OCI-LY3 (cell line): Measurements from ENCODE around the gene PIK3C3.

Experiments used
- H2AFZ ChIP-seq: fragments of 200-600, 300-600 bp; shearing (Covaris generic); 2 replicates; pipeline ENCODE4 v1.6.0; 2014; ENCODE audit warnings: antibody characterized with exemption, low read depth, low read length
- H3K27ac ChIP-seq: fragments of 200-600, 300-600 bp; sonication (generic); 2 replicates; pipeline ENCODE4 v1.5.1; 2014; ENCODE audit warnings: mild to moderate bottlenecking, low read length, moderate library complexity, mixed read lengths
- H3K27me3 ChIP-seq: fragments of 200-600, 300-600 bp; sonication (generic); 2 replicates; pipeline ENCODE4 v1.6.1; 2014; ENCODE audit warnings: low read depth, low read length, mixed read lengths
- H3K36me3 ChIP-seq: fragments of 200-600, 300-600 bp; sonication (generic); replicated peaks from 2 replicates; pipeline ENCODE3; 2014; ENCODE audit warnings: low read depth, low read length, mixed read lengths
- H3K4me1 ChIP-seq: fragments of 300-600, 200-600 bp; sonication (generic); 2 replicates; pipeline ENCODE4 v1.6.1; 2014; ENCODE audit warnings: low read length, mixed read lengths
- H3K4me2 ChIP-seq: fragments of 200-600, 300-600 bp; sonication (generic); 2 replicates; pipeline ENCODE4 v1.6.1; 2014; ENCODE audit warnings: low read length, mixed read lengths
- H3K4me3 ChIP-seq: fragments of 300-600, 200-600 bp; sonication (generic); 2 replicates; pipeline ENCODE4 v1.5.1; 2014; ENCODE audit warnings: antibody characterized with exemption, mild to moderate bottlenecking, low read length, moderate library complexity
- H3K79me2 ChIP-seq: fragments of 300-600, 200-600 bp; shearing (Covaris generic); 2 replicates; pipeline ENCODE4 v1.6.1; 2014; ENCODE audit warnings: mild to moderate bottlenecking, low read length, mixed read lengths
- H3K9ac ChIP-seq: fragments of 300-600, 200-600 bp; shearing (Covaris generic); 2 replicates; pipeline ENCODE4 v1.6.0; 2014; ENCODE audit warnings: mild to moderate bottlenecking, low read length, moderate library complexity
- H3K9me3 ChIP-seq: fragments of 200-600, 300-600 bp; shearing (Covaris generic); 2 replicates; pipeline ENCODE4 v1.6.1; 2014; ENCODE audit warnings: low read length, mixed read lengths; ENCODE audit not compliant: insufficient read depth
- H4K20me1 ChIP-seq: fragments of 200-600, 300-600 bp; sonication (generic); 2 replicates; pipeline ENCODE4 v1.6.1; 2016; ENCODE audit warnings: low read length, mixed read lengths; ENCODE audit not compliant: insufficient read depth
- CTCF ChIP-seq: fragments of 200-600, 300-600 bp; sonication (generic); IDR thresholded peaks from 2 replicates; pipeline ENCODE4 v1.5.1; 2014; ENCODE audit warnings: antibody characterized with exemption, low read length, low read depth
- EZH2phosphoT487 ChIP-seq: fragments of 200-600 bp; shearing (Covaris generic); IDR thresholded peaks from 2 replicates; pipeline ENCODE4 v1.6.1; 2018; ENCODE audit warnings: antibody characterized with exemption, mixed run types, low read depth

PIK3C3 gene

GRCh38 chr18:41969881-41970280, 14.8 kb downstream of the PIK3C3 start:
- peaks cover 10% of the 10 kb centered on the region; the same call in 1 of the 2 replicates for H3K79me2 ChIP-seq
- H3K27ac ChIP-seq = no peak overlapping the region
- H4K20me1 ChIP-seq = peaks cover 10% of the 10 kb centered on the region; the same call in 1 of the 2 replicates
- H2AFZ ChIP-seq = no peak overlapping the region
- H3K4me3 ChIP-seq = no peak overlapping the region
- TF ChIP-seq EZH2phosphoT487 (no peak), CTCF (no peak)
- no peaks in the 10 kb centered on the region for H3K27me3 ChIP-seq
- peaks cover 7% of the 10 kb centered on the region for H3K4me1 ChIP-seq
- H3K9ac ChIP-seq = no peak overlapping the region
- no peaks in the 10 kb centered on the region for H3K9me3 ChIP-seq
- H3K36me3 ChIP-seq = peaks cover 41% of the 10 kb centered on the region
- H3K4me2 ChIP-seq = no peak overlapping the region

DNA sequence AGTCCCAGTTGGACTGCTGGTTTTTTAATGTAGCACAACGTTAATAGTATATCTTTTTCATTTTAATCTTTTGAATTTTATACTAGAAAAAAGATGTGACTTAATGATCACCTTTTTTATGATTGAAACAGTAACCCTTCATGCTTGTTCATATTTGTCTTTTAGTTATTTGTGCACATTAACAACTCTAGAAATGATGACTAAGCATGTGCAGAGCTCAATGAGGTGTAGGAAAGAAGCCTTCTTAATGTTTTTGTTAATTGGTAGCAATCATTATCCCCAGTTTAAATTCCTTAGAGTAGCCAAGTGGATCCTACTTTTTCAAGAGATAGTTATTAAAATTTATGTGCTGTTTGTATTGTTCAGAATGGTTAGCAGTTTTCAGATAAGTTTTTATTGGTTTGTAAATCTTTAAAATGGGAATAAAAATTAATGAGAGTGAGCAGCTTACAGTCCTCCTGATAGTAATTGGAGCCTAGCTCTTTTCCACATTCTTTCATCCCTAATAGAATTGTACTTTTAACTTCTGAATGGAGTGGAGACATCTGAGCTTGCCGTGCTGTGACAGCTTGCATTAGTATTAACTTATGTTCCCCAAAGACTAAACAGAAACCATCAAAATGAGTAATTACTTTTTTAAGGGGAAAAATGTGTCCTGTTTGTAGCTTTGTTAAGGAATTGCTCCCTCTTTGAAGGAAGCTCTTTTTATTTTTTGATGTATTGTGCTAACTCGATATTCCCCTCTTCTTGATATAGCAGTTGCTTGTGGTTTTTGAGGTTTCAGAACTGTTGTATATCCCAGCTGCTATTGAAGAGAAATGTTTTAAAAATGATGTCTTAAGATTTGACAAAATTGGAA, 17.3 kb downstream of the PIK3C3 start:
- H3K4me2 ChIP-seq = no peak overlapping the region
- no peak overlapping the region for H3K4me3 ChIP-seq
- H2AFZ ChIP-seq = no peak overlapping the region
- H4K20me1 ChIP-seq = peaks cover 10% of the 10 kb centered on the region; the same call in 1 of the 2 replicates
- peaks cover 7% of the 10 kb centered on the region for H3K4me1 ChIP-seq
- H3K27ac ChIP-seq = no peak overlapping the region
- peaks cover 35% of the 10 kb centered on the region for H3K36me3 ChIP-seq
- TF ChIP-seq EZH2phosphoT487 (no peak), CTCF (no peak)
- no peaks in the 10 kb centered on the region for H3K9me3 ChIP-seq
- H3K79me2 ChIP-seq = peaks cover 5% of the 10 kb centered on the region; the same call in 1 of the 2 replicates
- H3K9ac ChIP-seq = no peak overlapping the region
- H3K27me3 ChIP-seq = no peaks in the 10 kb centered on the region

DNA sequence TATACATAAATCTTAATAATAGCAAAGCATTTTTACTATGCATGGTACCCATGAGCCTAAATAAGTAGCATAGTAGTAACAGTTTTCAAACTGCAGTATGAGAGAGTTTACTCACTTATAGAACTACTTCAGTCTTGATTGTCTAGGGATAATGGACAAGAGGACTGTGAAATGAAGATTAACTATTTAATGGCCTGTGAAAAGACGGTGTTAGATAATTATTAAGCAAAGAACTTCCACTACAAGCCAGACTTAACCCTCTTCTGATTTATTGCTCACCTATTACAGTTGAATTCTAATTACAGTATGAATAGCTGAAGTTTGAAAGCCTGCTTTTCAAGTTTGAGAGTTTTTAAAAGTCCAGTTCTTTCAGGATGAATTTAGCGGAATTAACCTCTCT, 18.9 kb downstream of the PIK3C3 start:
- H3K9me3 ChIP-seq = no peaks in the 10 kb centered on the region
- peaks cover 7% of the 10 kb centered on the region for H3K4me1 ChIP-seq
- no peak overlapping the region for H3K4me2 ChIP-seq
- H3K79me2 ChIP-seq = peaks cover 5% of the 10 kb centered on the region; the same call in 1 of the 2 replicates
- H4K20me1 ChIP-seq = peaks cover 10% of the 10 kb centered on the region; the same call in 1 of the 2 replicates
- peaks cover 28% of the 10 kb centered on the region for H3K36me3 ChIP-seq
- H3K9ac ChIP-seq = no peak overlapping the region
- H3K27me3 ChIP-seq = no peaks in the 10 kb centered on the region
- H2AFZ ChIP-seq = no peak overlapping the region
- TF ChIP-seq CTCF = no peak
- H3K27ac ChIP-seq = no peak overlapping the region
- no peak overlapping the region for H3K4me3 ChIP-seq

DNA sequence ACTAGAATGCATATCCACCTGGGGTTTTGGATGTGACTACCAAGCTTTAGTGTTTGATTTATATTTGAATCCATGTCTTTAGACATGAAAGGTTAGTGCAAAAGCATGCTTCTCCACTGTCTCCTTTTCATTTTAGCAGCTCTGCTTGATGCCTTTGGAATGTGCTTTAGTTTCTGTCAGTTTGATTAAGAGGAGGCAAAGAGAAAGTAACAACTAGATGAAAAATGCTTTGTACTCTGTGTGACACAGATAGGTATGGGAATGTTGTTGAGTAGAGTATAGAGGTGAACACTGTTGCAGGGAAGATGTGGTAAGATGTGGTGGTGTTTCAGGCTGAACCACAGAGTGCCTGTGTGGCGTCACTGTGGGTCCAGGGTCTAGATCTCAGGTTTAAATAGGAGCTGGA, 19.8 kb downstream of the PIK3C3 start:
- TF ChIP-seq EZH2phosphoT487 = no peak
- TF ChIP-seq CTCF = no peak
- no peak overlapping the region for H2AFZ ChIP-seq
- no peaks in the 10 kb centered on the region for H3K27me3 ChIP-seq
- H3K4me3 ChIP-seq = no peak overlapping the region
- H4K20me1 ChIP-seq = peaks cover 7% of the 10 kb centered on the region; the same call in 1 of the 2 replicates
- H3K36me3 ChIP-seq = peaks cover 26% of the 10 kb centered on the region
- peaks cover 7% of the 10 kb centered on the region for H3K4me1 ChIP-seq
- no peak overlapping the region for H3K9ac ChIP-seq
- no peak overlapping the region for H3K4me2 ChIP-seq
- no peaks in the 10 kb centered on the region for H3K9me3 ChIP-seq
- H3K79me2 ChIP-seq = peaks cover 5% of the 10 kb centered on the region; the same call in 1 of the 2 replicates
- H3K27ac ChIP-seq = no peak overlapping the region
